Loucy (cell line): ENCODE measurements around the gene MCM9.

Experiments
- CTCF ChIP-seq: fragments of 200-600 bp; sonication (generic); conservative IDR thresholded peaks from 2 replicates; pipeline ENCODE4 v1.5.1; 2014; ENCODE audit warnings: mild to moderate bottlenecking, antibody characterized with exemption, low read length
- EZH2phosphoT487 ChIP-seq: fragments of 200-600 bp; IDR thresholded peaks from 2 replicates; pipeline ENCODE4 v1.6.1; 2018; ENCODE audit warnings: antibody characterized with exemption, mild to moderate bottlenecking, moderate library complexity, borderline replicate concordance

DNA sequence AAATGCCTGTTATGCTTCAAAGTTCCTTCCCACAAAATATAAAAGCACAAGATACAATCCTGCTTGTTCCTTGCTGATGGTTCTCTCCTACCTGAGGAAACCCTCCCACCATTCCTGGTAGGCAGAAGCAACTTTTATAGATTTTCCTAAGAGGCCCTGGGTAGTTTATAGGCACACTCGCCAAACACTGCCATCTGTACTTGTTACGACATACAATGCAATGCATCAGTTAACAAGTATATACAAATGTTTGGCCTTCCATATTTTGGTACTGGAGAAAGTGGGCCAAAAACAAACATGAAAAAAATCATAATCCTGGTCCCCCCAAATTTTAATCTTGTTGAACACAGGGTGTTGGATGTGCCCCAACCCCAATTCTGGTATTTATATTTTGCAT, 16.6 kb downstream of the MCM9 start:
- TF ChIP-seq CTCF (no peak), EZH2phosphoT487 (no peak)
